ENCODE measurements around the gene PLXND1.

- TF ChIP-seq POLR2A (IDR thresholded peaks at IDR 0.05; ENCODE audit: extremely low read depth, insufficient read length) (no peak), CTCF (IDR thresholded peaks at IDR 0.05; ENCODE audit: low read depth, low read length) (no peak), MAX (IDR thresholded peaks at IDR 0.05; ENCODE audit: low read depth, low read length) (no peak)
Observed at GRCh38 chr3:129633751-129634481, 27.4 kb upstream of the PLXND1 start.

Measured in NB4 (cell line).